Parathyroid adenoma (tissue), 2 donors: ENCODE results near the gene TMEM52.

ENCODE experiments used
- H2AFZ ChIP-seq: fragments of 300-600 bp; sonication (generic); one replicate; pipeline ENCODE4 v1.7.0; 2017; ENCODE audit warnings: antibody characterized with exemption, mild to moderate bottlenecking
- H3K27ac ChIP-seq: fragments of 300-600 bp; sonication (generic); one replicate; pipeline ENCODE4 v1.7.0; 2017
- H3K27me3 ChIP-seq: fragments of 300-600 bp; sonication (generic); one replicate; pipeline ENCODE4 v1.7.0; 2017; ENCODE audit warnings: low read length; ENCODE audit not compliant: control insufficient read depth, insufficient read depth
- H3K36me3 ChIP-seq: fragments of 300-600 bp; sonication (generic); one replicate; pipeline ENCODE4 v1.7.0; 2017; ENCODE audit warnings: low read length; ENCODE audit not compliant: control insufficient read depth, insufficient read depth
- H3K4me1 ChIP-seq: fragments of 300-600 bp; sonication (generic); one replicate; pipeline ENCODE4 v1.7.0; 2017; ENCODE audit warnings: control low read depth
- H3K4me2 ChIP-seq: fragments of 300-600 bp; sonication (generic); one replicate; pipeline ENCODE4 v1.7.0; 2017; ENCODE audit warnings: low read length
- H3K4me3 ChIP-seq: fragments of 300-600 bp; sonication (generic); one replicate; pipeline ENCODE4 v1.7.0; 2017; ENCODE audit warnings: low read depth, low read length
- H3K79me2 ChIP-seq: fragments of 300-600 bp; sonication (generic); one replicate; pipeline ENCODE4 v1.7.0; 2017; ENCODE audit warnings: control low read depth
- H3K9ac ChIP-seq: fragments of 300-600 bp; sonication (generic); one replicate; pipeline ENCODE4 v1.7.0; 2017; ENCODE audit warnings: mild to moderate bottlenecking
- H3K9me3 ChIP-seq: fragments of 300-600 bp; sonication (generic); one replicate; pipeline ENCODE4 v1.7.0; 2017; ENCODE audit warnings: low read length; ENCODE audit not compliant: control insufficient read depth
- TF ChIP-seq, protein P1 (sequence below): fragments of 300-600 bp; sonication (generic); IDR thresholded peaks from one replicate; pipeline ENCODE4 v1.7.0; 2017; ENCODE audit warnings: antibody characterized with exemption, mild to moderate bottlenecking
- donor health status: primary hyperparathyroidism.

TMEM52 gene

DNA sequence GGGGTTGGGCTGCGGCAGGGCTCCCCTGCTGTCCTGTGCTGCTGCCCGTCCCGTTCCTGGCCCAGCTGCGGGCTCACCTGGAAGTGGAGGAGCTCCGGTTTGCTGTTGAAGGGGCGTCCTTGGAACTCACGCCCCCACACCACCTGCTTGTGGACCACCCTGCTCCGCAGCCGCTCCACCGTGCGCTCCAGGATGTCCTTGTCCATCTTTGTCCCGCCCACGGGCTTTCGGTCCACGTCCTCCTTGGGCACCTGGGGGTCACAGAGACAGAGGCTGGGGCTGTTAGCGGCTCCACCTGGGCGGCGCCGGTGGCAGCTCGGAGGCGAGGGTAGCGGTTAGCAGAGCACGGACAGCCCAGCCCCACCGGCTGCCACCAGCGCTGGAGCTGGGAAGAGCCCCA, 45.7 kb upstream of the TMEM52 start:
- Histone ChIP-seq H3K27me3 (peaks cover 8% of the 10 kb centered on the region), H3K9me3 (no peaks in the 10 kb centered on the region), H2AFZ (no peak overlapping the region), H3K36me3 (no peaks in the 10 kb centered on the region), H3K27ac (no peak overlapping the region), H3K9ac (no peak overlapping the region), H3K4me2 (no peak overlapping the region), H3K79me2 (no peaks in the 10 kb centered on the region), H3K4me1 (no peaks in the 10 kb centered on the region), H3K4me3 (no peak overlapping the region)
- TF ChIP-seq, protein P1, sequence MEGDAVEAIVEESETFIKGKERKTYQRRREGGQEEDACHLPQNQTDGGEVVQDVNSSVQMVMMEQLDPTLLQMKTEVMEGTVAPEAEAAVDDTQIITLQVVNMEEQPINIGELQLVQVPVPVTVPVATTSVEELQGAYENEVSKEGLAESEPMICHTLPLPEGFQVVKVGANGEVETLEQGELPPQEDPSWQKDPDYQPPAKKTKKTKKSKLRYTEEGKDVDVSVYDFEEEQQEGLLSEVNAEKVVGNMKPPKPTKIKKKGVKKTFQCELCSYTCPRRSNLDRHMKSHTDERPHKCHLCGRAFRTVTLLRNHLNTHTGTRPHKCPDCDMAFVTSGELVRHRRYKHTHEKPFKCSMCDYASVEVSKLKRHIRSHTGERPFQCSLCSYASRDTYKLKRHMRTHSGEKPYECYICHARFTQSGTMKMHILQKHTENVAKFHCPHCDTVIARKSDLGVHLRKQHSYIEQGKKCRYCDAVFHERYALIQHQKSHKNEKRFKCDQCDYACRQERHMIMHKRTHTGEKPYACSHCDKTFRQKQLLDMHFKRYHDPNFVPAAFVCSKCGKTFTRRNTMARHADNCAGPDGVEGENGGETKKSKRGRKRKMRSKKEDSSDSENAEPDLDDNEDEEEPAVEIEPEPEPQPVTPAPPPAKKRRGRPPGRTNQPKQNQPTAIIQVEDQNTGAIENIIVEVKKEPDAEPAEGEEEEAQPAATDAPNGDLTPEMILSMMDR = no peak

DNA sequence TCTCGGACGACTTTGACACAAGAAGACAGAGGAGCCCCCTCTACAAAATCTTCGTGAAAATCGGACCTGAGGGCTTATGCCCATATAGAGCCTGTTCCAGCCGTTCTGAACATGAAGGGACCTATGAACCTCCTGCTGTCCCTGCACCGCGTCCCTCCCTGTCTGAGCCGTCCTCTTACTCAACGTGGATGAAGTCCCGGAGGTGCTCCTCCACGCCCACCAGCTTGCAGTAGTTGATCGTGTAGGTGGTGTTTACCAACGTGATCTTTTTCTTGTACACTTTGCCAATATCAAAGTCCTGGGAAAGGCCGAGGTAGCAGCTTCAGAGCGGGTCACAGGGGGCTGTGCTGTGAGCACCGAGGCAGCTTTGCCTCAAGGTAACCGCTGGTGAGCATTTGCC, 44.5 kb upstream of the TMEM52 start:
- Histone ChIP-seq H3K4me2 (no peak overlapping the region), H3K36me3 (no peaks in the 10 kb centered on the region), H3K4me3 (no peak overlapping the region), H3K27me3 (peaks cover 8% of the 10 kb centered on the region), H3K9ac (no peak overlapping the region), H3K4me1 (no peaks in the 10 kb centered on the region), H3K9me3 (no peaks in the 10 kb centered on the region), H2AFZ (no peak overlapping the region), H3K27ac (no peak overlapping the region), H3K79me2 (no peaks in the 10 kb centered on the region)
- TF ChIP-seq, protein P1 = no peak

DNA sequence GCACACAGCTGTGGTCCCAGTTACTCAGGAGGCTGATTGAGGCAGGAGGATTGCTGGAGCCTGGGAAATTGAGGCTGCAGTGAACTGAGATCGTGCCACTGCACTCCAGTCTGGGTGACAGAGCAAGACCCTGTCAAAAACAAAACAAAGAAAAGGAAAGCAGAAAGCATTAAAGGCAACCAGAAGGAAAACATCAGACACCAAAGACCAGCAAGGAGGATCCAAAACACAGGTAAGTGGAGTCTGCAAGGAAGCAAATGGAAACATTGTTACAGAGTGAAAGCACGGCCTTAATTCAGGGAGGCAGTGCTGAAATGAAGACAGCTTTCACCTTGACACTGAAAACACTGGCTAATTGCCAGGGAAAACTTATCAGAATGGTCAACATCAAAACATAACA, 43.7 kb upstream of the TMEM52 start:
- peaks cover 8% of the 10 kb centered on the region for H3K27me3 ChIP-seq
- H3K36me3 ChIP-seq = no peaks in the 10 kb centered on the region
- TF ChIP-seq, protein P1 = no peak
- H3K4me3 ChIP-seq = no peak overlapping the region
- no peaks in the 10 kb centered on the region for H3K79me2 ChIP-seq
- H3K9me3 ChIP-seq = no peaks in the 10 kb centered on the region
- H2AFZ ChIP-seq = no peak overlapping the region
- no peak overlapping the region for H3K4me2 ChIP-seq
- no peaks in the 10 kb centered on the region for H3K4me1 ChIP-seq
- no peak overlapping the region for H3K27ac ChIP-seq
- H3K9ac ChIP-seq = no peak overlapping the region

DNA sequence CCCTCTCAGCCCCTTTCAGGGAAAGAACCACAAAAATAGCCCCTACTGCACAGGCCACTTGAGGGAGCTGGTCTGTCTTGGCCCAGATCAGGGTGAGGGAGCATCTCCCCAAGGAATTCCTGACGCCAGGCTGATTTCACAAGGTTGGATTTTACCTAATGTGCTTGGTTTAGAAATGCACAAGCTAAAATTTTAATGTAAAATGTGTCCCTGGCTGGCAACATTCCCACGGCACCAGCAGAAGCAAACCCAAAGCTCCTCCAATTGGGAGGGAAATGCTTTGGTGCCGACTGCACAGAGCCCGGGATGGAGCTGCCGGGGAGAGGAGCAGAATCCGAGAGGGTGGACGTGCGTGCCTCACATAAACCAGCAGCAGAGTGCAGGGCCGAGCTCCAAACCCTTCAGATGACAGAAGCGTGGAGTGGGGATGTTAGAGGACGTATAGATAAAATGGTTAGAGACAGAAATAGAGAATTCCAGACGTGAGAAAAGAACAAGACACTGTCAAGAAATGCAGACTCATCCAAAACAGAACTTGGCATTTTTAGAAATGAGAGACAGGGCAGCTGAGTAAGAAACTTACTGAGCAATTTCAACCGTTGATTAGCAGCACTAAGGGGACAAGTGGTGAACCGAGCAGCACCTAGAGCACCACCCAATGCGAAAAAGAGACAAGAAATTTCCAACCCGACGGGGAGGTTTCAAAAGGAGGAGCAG, 41.6 kb upstream of the TMEM52 start:
- H3K79me2 ChIP-seq = no peaks in the 10 kb centered on the region
- TF ChIP-seq, protein P1 = no peak
- H2AFZ ChIP-seq = no peak overlapping the region
- no peak overlapping the region for H3K9ac ChIP-seq
- peaks cover 8% of the 10 kb centered on the region for H3K27me3 ChIP-seq
- no peak overlapping the region for H3K27ac ChIP-seq
- no peak overlapping the region for H3K4me2 ChIP-seq
- no peaks in the 10 kb centered on the region for H3K36me3 ChIP-seq
- H3K9me3 ChIP-seq = no peaks in the 10 kb centered on the region
- no peaks in the 10 kb centered on the region for H3K4me1 ChIP-seq
- H3K4me3 ChIP-seq = no peak overlapping the region
